Stomach (tissue), 4 donors: Measurements from ENCODE around the gene FHL1.

Source experiments
- CTCF ChIP-seq, 7 experiments: fragments of 450-650 bp in 4 of 7; fragments of 200-600 bp in 3 of 7; sonication (generic) in 3 of 7; IDR thresholded peaks; one replicate each; pipeline ENCODE4 v1.5.1; 2016 to 2019; ENCODE audit warnings: antibody characterized with exemption in 7 of 7, control low read depth in 2 of 7, mild to moderate bottlenecking in 1 of 7
- EP300 ChIP-seq: sonication (generic); formaldehyde crosslinking; IDR thresholded peaks from one replicate; pipeline ENCODE4 v1.6.1; 2017; ENCODE audit warnings: antibody characterized with exemption
- POLR2A ChIP-seq, 4 donors: fragments of 450-650 bp; IDR thresholded peaks; one replicate each; pipeline ENCODE4 v1.6.1; 2016; ENCODE audit warnings: antibody characterized with exemption in 4 of 4, control low read depth in 2 of 4, mild to moderate bottlenecking in 1 of 4, moderate library complexity in 1 of 4
- POLR2AphosphoS5 ChIP-seq, 3 donors: sonication (generic); formaldehyde crosslinking; IDR thresholded peaks; one replicate each; pipeline ENCODE4 v1.6.1; 2016; ENCODE audit warnings: antibody characterized with exemption in 3 of 3

- TF ChIP-seq CTCF (IDR thresholded peaks at IDR 0.05) (no peak), POLR2A (IDR thresholded peaks at IDR 0.05) (no peak), POLR2AphosphoS5 (IDR thresholded peaks at IDR 0.05) (no peak), EP300 (no peak)
These were observed 62.4 kb downstream of the FHL1 start for GRCh38 chrX:136209751-136210150.
